GM18526 (cell line): Measurements from ENCODE around the gene TBXAS1.

Source experiments
- POLR2A ChIP-seq: IDR thresholded peaks from 3 replicates; pipeline ENCODE4 v1.6.1; 2011; ENCODE audit not compliant: insufficient read length; ENCODE audit errors: extremely low read depth

TBXAS1 gene

DNA sequence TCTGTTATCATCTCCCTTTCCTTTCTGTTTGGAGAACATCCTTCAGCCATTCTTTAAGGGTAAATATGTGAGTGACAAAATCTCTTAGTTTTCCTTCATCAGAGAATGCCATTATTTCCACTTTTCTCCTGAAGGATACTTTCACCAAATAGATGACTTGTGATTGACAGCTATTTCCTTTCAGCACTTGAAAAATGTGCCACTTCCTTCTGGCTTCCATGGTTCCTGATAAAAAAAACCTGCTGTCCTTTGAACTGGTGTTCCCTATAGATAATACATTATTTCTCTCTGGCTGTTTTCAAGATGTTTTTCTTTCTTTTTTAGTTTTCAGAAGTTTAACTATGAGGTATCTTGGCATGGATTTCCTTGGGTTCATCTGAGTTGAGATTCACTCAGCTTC lies 79.7 kb downstream of the TBXAS1 start:
- no peak for TF ChIP-seq POLR2A

DNA sequence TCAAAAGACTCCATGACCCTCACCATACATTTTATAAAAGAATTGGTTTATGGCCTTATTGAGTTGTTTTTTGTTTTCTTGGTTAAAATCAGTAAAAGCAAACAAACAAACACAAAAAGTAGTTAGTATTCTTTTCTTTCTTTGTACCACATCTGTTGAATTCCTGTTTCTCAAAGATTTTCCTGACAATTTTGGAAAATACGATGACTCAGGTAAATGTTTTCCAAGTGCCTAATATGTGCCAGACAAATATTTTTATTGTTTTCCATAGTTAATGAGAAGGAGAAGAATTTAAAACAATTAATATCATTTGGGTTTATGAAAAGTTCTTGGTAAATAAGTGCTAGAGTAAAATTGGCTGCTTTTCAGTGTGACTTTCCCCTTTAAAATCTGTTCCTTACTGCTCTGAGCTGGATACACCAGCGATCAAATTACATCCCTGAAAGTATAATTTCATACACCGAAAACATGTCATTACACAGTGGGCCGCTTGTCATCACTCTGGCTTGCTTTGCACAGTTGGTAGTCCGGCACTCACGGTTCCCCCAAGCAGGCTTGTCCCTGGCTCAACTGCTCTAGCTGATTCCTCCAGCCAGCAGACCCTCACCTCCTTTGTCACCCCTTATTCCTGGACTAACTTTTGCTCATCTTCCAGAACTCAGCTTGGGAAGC lies 80.5 kb downstream of the TBXAS1 start:
- no peak for TF ChIP-seq POLR2A

DNA sequence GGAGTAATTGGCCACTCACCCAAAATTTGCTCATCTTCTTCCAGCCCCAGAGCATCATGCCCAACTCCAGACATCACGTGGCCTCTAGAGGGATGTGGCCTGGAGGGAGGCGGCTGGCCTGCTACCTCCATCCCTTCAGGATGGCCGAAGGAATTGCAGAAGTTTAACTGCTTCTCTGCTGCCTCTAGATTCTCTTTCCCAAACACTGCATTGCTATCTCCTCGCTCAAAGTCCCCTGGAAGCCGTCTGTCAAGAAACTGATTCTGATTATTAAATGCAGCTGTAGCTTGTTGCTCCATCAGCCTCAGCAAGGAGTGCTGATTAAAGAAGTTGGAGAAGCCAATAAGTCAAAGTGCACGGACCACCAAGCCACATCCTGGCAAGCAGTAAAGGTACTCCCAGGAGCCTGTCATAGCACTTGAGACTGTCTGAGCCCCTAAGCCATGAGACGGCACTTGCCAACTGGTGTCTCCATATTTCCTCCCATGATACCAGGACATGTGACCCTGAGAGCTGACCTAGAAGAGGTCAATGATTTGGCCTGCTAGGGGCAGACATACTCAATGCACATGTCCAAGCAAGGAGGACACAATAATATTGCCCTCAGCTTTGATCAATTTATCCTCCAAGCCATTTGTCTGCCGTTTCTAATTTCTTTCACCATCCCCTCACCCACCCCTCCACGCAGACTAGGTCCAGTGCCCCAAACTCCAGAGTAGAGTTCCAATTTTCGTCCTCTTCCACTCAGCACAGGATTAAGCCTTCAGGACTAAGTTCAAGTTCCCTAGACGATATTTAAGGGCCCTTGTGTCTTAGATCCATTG lies 84.2 kb downstream of the TBXAS1 start:
- no peak for TF ChIP-seq POLR2A

DNA sequence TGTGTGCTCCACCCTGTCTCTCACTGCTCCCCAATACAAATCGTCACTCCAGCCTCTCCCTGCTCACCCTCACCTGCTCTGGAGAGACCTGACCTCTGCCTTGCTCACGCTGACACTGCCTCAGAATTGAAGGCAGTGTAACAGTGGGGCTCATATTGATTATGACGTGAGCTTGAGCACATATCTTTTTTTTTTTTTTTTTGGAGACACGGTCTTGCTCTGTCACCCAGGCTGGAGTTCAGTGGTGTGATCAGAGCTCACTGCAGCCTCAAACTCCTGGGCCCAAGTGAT lies 84.7 kb downstream of the TBXAS1 start:
- TF ChIP-seq POLR2A: no peak

DNA sequence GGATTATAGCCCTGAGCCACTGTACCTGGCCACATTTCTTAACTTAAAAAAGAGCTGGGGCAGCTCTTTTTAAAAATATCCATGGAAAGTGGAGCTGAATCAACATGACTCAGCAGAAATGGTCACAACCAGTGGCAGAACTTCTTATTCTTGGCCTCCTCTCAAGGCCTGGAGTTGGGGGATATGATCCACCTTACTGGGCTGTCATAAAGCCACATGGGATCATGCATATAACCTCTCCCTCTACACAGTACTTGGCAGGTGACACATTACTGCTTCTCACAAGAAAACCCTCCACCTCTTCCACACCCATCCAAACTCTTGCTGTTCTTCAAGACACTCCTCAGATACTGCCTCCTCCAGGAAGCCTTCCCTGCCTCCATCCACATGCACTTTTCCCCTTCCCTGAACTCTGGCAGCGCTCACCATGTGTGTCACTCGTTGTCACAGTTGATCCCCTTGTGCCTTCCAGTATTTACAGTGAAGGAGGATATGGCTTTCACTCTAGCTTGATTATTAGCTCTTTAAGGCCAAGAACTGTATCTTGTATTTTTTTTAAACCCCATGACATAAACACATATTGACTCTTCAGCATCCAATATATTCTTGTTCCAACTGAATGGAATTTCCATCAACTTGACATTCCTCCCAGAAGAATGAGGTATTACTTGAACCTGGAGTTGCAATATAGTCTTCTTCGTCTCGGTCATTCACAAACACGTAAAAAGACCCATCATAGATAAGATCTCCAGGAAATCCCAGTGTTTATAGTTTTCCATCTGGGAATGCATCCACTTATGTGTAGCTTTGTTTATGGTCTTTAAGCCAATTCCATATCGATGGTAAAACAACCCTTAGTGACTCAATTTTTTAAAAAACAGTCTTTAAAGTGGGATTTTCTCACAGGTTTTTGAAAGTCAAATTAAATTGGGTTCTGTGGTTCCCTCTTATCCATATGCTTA lies 85.5 kb downstream of the TBXAS1 start:
- TF ChIP-seq POLR2A: no peak

DNA sequence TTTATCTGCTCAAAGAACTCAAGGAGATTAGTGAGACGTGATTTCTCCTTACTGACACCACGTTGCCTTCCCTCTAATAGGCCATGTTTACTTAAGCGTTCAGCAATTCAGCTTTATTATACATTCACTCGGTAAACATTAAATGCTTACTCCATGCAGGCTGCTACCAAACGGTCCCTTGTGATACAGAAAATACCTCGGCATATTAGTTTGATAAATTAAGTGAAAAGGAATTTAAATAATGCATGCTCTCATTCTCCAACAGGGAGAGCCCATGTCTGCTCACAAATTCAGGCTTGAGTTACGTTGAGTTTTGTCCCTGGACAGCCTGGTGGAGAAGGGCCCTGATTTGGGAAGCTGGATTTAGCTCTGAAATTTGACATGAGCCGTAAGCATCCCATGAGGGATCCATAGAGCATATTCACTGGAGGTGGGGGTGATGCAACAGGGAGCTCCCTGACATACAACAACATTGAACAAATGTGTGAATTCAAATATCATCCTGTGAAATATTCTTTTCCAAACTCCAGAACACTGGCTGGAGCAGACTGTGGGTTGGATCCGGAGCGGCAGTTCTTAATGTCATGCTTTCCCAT lies 86.3 kb downstream of the TBXAS1 start:
- TF ChIP-seq POLR2A: no peak

DNA sequence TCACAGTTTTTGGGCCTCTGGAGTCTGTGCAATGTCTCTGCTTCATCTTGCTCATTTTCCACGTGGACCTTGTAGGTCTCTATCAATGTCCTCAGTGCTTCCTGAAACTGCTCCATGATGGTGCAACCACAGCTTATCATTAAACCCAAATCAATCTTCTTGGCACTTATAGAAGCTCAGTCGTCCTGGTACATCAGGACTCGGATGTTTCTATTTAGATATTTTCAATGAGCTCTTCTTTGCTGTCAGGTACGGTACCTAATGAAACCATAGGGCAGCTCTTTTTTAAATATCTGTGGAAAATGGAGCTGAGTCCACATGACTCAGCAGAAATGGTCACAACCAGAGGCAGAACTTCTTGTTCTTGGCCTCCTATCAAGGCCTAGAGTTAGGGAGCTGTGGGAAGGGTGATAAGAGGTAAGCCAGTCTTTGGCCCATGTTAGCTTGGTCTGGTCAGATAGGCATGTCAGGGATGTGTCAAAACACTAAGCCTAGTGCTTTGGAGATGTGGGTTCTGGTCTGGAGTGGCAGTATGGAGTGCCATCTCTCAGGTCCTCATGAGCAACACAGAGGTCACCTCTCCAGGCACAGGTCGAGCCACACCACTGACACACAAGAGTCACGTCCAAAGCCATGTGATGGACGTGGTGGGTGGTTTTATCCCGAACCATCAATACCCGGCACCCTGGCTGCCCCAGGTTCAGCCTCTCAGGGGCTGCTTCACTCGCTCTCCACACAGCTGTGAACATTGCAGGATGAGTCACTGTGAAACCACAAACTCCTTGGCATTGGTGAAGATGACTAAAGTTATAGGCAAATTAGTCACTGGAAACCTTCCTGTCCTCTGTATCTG lies 87.0 kb downstream of the TBXAS1 start:
- TF ChIP-seq POLR2A: no peak

DNA sequence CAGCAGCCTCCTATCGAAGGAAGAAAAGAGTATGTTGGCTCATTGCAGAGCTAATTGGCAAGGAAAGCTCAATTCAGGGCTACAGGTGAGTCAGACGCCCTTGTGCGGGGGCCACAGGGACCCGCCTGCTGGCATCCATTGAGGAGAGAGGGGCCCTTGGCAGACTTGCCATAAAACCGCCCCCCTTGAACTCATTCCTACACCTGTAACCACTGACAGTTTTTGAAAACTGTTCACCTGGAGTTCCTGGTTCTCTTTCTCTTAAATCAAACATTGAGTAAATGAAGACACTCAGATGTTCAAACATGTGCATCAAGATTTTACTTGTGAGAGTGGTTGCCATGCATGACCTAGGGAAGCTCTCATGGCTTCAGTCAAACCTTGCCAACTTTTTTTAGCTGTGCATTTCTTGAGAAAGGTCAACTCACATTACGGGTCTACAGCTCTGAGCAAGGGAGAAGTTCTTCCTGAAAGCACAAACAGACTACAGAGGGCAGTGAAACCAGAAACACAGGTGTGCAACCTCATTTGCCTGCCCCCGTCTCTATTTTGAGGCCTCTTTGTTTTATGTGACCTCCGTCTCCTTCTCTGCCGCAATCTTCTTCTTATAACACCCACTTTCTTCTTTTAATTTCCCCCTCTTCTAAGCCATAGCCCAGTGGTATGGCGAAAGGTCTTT lies 87.8 kb downstream of the TBXAS1 start:
- TF ChIP-seq POLR2A: no peak

DNA sequence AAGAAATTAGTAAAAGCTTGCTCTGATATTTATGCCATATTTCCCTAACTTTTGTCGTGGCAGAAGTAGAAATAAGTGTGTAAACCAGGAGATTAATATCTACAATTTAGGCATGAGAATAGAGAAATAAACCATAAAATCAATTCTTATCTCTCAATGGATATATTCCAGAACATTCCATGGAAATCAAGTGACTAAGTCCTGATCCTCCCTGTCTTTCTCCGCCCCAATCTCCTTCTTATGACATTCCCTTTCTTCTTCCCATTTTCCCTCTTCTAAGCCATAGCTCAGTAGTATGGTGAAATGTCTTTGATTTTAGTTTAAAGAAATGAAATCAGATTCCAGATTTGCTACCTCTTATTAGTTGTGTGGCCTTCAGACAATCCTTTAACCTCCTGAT lies 88.8 kb downstream of the TBXAS1 start:
- no peak for TF ChIP-seq POLR2A

DNA sequence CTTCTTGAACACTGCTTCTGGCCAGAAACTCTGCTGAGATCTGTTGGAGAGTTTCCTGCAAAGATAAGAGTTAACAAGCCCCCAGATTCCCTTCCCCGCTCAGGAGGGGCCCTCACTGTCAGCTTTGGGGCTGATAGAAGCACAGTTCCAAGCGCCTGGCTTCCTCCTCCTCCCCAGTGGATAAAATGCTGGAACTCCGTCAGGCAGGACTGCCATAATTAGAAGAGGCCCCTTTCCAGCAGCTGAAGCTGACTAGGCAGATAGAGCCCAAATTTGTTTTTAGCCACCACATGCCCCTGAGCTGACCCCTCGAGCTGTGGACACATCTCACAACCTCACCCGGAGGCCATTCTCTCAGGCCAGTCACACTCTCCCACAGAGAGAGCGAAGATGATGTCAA lies 89.4 kb downstream of the TBXAS1 start:
- TF ChIP-seq POLR2A: no peak

DNA sequence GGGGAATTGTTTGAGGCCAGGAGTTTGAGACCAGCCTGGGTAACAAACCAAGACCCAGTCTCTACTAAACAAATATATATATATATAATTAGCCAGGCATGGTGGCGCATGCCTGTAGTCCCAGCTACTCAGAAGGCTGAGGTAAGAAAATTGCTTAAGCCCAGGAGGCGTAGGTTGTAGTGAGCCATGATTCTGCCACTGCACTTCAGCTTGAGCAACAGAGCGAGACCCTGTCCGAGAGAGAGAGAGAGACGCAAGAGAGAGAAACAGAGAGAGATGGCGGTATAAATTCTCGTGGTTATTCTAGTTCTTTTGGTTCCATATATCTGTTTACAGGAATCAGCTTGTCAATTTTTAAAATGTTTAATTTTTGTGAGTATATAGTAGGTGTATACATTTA lies 94.0 kb downstream of the TBXAS1 start:
- no peak for TF ChIP-seq POLR2A

DNA sequence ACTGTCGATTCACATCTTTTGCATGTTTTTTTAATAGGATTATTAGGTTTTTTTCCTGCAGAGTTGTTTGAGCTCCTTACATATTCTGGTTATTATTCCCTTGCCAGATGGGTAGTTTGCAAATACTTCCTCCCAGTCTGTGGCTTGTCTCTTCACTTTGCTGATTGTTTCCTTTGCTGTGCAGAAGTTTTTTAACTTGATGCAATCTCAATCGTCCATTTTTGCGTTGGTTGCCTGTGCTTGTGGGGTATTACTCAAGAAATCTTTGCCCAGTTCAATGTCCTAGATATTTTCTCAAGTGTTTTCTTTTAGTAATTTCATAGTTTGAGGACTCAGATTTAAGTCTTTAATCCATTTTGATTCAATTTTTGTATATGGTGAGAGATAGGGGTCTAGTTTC lies 95.4 kb downstream of the TBXAS1 start:
- no peak for TF ChIP-seq POLR2A

DNA sequence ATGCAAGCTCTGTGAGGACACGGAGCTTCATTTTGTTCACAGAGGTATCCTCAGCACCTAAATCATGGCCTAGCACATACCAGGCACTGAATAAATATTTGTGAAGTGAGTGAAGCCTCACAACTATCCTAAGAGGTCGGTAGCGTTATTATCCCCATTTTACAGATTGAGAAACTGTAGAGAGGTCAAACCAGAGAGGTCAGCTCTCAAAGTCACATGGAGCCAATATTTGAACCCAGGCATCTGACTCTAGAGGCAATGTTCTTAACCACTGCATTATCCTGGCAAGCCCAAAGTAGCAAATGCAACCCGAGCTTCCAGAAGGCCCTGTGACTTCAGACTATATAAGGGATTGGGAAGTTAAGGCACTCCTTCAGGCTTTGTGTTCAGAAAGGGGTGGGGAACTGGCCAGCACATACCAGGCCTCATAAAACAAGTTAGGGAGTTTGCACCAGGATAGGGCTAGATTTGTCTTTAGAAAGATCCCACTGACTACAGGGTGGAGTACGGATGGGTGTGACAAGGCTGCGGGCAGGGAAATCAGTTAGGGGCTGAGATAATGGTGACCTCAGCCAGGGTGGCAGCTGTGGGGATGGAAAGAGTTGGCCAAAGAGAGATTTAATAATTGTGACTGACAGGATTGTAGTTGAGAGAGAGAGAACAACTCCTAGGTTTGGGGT lies 101.4 kb downstream of the TBXAS1 start:
- no peak for TF ChIP-seq POLR2A
